Measurements from ENCODE around the gene MYCBPAP.

MYCBPAP gene

DNA sequence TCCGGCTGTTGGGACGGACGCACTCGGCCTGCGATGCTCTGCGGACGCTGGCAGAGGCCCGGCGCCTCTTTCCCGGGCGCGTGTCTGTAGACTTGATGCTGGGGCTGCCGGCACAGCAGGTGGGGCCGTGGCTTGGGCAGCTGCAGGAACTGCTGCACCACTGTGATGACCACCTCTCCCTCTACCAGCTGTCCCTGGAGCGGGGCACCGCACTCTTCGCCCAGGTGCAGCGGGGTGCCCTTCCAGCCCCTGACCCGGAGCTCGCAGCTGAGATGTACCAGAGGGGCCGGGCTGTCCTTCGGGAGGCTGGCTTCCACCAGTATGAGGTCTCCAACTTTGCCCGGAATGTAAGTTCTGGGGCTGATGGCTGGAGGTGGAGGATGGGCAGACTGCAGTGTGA lies 26.1 kb upstream of the MYCBPAP start:
- Histone ChIP-seq H3K79me2 (ENCODE audit: low read length) (peaks cover 12% of the 10 kb centered on the region), H3K4me3 (ENCODE audit: low read length) (no peak overlapping the region), H3K4me2 (ENCODE audit: low read length) (no peak overlapping the region), H3K4me1 (ENCODE audit: low read length) (peaks cover 20% of the 10 kb centered on the region; the same call in 1 of the 2 replicates), H3K36me3 (replicated peaks; ENCODE audit: low read depth, low read length) (peaks cover 13% of the 10 kb centered on the region), H3K9me3 (ENCODE audit: insufficient read depth, low read length) (no peaks in the 10 kb centered on the region), H4K20me1 (ENCODE audit: insufficient read depth, low read length) (no peaks in the 10 kb centered on the region), H2AFZ (ENCODE audit: low read depth, low read length) (no peak overlapping the region), H3K27ac (ENCODE audit: low read length) (no peak overlapping the region), H3K9ac (ENCODE audit: low read length) (no peak overlapping the region), H3K27me3 (ENCODE audit: low read depth, low read length) (no peaks in the 10 kb centered on the region)
- TF ChIP-seq EZH2phosphoT487 (IDR thresholded peaks at IDR 0.05; ENCODE audit: low read depth) = no peak
- TF ChIP-seq, protein P1, sequence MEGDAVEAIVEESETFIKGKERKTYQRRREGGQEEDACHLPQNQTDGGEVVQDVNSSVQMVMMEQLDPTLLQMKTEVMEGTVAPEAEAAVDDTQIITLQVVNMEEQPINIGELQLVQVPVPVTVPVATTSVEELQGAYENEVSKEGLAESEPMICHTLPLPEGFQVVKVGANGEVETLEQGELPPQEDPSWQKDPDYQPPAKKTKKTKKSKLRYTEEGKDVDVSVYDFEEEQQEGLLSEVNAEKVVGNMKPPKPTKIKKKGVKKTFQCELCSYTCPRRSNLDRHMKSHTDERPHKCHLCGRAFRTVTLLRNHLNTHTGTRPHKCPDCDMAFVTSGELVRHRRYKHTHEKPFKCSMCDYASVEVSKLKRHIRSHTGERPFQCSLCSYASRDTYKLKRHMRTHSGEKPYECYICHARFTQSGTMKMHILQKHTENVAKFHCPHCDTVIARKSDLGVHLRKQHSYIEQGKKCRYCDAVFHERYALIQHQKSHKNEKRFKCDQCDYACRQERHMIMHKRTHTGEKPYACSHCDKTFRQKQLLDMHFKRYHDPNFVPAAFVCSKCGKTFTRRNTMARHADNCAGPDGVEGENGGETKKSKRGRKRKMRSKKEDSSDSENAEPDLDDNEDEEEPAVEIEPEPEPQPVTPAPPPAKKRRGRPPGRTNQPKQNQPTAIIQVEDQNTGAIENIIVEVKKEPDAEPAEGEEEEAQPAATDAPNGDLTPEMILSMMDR (IDR thresholded peaks at IDR 0.05; ENCODE audit: low read depth, low read length) = no peak

DNA sequence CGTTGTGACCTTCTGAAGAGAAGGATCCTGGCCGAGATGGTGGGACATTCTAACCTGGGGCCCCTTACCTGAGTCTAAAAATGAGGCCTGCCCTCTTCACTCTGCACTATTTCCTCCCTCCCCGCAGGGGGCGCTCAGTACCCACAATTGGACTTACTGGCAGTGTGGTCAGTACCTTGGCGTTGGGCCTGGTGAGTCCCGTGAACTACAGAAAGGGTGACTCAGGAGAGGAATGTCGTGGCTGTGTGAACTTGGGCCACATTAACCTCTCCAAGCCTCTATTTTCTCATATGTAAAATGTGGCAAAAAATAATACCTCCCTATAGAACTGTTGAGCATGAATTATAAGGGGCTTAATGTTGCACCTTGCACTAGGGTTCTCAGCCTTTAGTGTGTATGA lies 25.7 kb upstream of the MYCBPAP start:
- Histone ChIP-seq H3K4me2 (ENCODE audit: low read length) (no peak overlapping the region), H3K27ac (ENCODE audit: low read length) (no peak overlapping the region), H3K4me3 (ENCODE audit: low read length) (no peak overlapping the region), H3K9ac (ENCODE audit: low read length) (no peak overlapping the region), H2AFZ (ENCODE audit: low read depth, low read length) (no peak overlapping the region), H3K79me2 (ENCODE audit: low read length) (peaks cover 12% of the 10 kb centered on the region), H3K4me1 (ENCODE audit: low read length) (peaks cover 19% of the 10 kb centered on the region; the same call in 1 of the 2 replicates), H3K27me3 (ENCODE audit: low read depth, low read length) (no peaks in the 10 kb centered on the region), H4K20me1 (ENCODE audit: insufficient read depth, low read length) (no peaks in the 10 kb centered on the region), H3K9me3 (ENCODE audit: insufficient read depth, low read length) (no peaks in the 10 kb centered on the region), H3K36me3 (replicated peaks; ENCODE audit: low read depth, low read length) (peaks cover 13% of the 10 kb centered on the region)
- no peak for TF ChIP-seq EZH2phosphoT487 (IDR thresholded peaks at IDR 0.05; ENCODE audit: low read depth)
- TF ChIP-seq, protein P1 (IDR thresholded peaks at IDR 0.05; ENCODE audit: low read depth, low read length) = peak; percentile 96

DNA sequence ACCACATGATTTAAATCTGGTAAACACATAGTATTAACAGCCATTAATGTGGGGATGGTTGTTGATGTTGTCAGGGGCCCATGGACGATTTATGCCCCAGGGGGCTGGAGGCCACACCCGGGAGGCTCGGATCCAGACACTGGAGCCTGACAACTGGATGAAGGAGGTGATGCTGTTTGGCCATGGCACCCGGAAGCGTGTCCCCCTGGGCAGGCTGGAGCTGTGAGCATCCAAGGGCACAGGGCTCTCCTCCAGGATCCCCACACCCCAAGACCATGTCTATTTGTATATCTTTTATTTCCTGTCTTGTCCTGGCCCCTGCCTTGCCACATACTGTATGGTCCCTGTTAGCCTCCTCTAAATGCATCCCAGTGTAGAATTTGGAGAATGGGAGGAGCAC lies 25.0 kb upstream of the MYCBPAP start:
- Histone ChIP-seq H3K4me2 (ENCODE audit: low read length) (no peak overlapping the region), H3K9ac (ENCODE audit: low read length) (no peak overlapping the region), H4K20me1 (ENCODE audit: insufficient read depth, low read length) (no peaks in the 10 kb centered on the region), H2AFZ (ENCODE audit: low read depth, low read length) (no peak overlapping the region), H3K9me3 (ENCODE audit: insufficient read depth, low read length) (no peaks in the 10 kb centered on the region), H3K27ac (ENCODE audit: low read length) (no peak overlapping the region), H3K4me1 (ENCODE audit: low read length) (peaks cover 12% of the 10 kb centered on the region; the same call in 1 of the 2 replicates), H3K79me2 (ENCODE audit: low read length) (peaks cover 12% of the 10 kb centered on the region), H3K27me3 (ENCODE audit: low read depth, low read length) (no peaks in the 10 kb centered on the region), H3K36me3 (replicated peaks; ENCODE audit: low read depth, low read length) (peaks cover 13% of the 10 kb centered on the region), H3K4me3 (ENCODE audit: low read length) (no peak overlapping the region)
- TF ChIP-seq EZH2phosphoT487 (IDR thresholded peaks at IDR 0.05; ENCODE audit: low read depth) = no peak
- TF ChIP-seq, protein P1 (IDR thresholded peaks at IDR 0.05; ENCODE audit: low read depth, low read length) = no peak

DNA sequence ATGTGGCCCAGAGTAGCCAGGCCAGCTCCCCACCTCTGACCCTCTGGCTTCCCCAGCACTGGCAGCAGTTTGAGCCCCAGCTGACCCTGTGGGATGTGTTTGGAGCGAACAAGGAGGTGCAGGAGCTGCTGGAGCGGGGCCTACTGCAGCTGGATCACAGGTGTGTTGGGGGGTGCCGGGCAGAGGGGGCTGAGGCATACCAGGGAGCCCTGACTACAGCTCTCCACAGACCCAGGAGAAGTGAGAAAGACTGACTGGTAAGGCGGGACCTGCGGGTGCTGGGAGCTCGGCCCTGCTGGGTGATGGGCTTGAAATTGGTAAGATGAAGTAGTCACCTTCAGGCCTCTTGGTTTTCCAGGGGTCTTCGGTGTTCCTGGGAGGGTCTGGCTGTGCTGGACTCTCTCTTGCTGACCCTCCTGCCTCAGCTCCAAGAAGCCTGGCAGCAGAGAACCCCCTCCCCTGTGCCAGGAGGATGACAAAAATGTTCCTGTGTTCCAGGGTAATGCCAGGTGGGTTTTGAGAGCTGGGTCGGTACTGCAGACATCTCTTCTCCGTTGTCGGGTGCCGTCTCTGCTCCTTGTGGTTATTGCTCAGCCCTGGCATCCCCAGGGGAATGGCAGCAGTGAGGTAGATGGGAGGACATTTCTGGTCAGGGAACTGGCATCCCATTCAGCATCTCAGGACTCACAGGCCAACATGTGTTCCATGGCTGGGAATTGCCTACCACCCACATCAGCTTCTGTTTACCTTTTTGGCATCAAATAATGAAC lies 23.7 kb upstream of the MYCBPAP start:
- Histone ChIP-seq H3K4me3 (ENCODE audit: low read length) (no peak overlapping the region), H3K9ac (ENCODE audit: low read length) (no peak overlapping the region), H3K9me3 (ENCODE audit: insufficient read depth, low read length) (no peaks in the 10 kb centered on the region), H3K4me1 (ENCODE audit: low read length) (peaks cover 8% of the 10 kb centered on the region; the same call in 1 of the 2 replicates), H3K27ac (ENCODE audit: low read length) (no peak overlapping the region), H2AFZ (ENCODE audit: low read depth, low read length) (no peak overlapping the region), H3K36me3 (replicated peaks; ENCODE audit: low read depth, low read length) (peaks cover 13% of the 10 kb centered on the region), H4K20me1 (ENCODE audit: insufficient read depth, low read length) (no peaks in the 10 kb centered on the region), H3K4me2 (ENCODE audit: low read length) (no peak overlapping the region), H3K27me3 (ENCODE audit: low read depth, low read length) (no peaks in the 10 kb centered on the region), H3K79me2 (ENCODE audit: low read length) (peaks cover 11% of the 10 kb centered on the region)
- TF ChIP-seq, protein P1 (IDR thresholded peaks at IDR 0.05; ENCODE audit: low read depth, low read length) = no peak
- no peak for TF ChIP-seq EZH2phosphoT487 (IDR thresholded peaks at IDR 0.05; ENCODE audit: low read depth)
